WERI-Rb-1 (cell line): ENCODE data around the gene TAS1R2.
A peak's percentile ranks its signal among the peaks of the same experiment; 100 is the strongest.

Experiments used
- DNase-seq: peaks from one replicate; pipeline ENCODE4 v3.0.0-alpha.2; 2020
- H3K27ac ChIP-seq: fragments of 250-450 bp; sonication (Bioruptor Pico); 2 replicates; pipeline ENCODE4 v1.5.1; 2020; ENCODE audit warnings: mild to moderate bottlenecking, moderate library complexity
- H3K27me3 ChIP-seq: fragments of 250-450 bp; sonication (Bioruptor Pico); 2 replicates; pipeline ENCODE4 v1.5.1; 2021; ENCODE audit warnings: mild to moderate bottlenecking, low read depth, moderate library complexity; ENCODE audit not compliant: insufficient read depth, severe bottlenecking
- H3K36me3 ChIP-seq: fragments of 250-450 bp; sonication (Bioruptor Pico); 2 replicates; pipeline ENCODE4 v1.5.1; 2020; ENCODE audit warnings: mild to moderate bottlenecking, moderate library complexity
- H3K4me3 ChIP-seq: 2 replicates; pipeline ENCODE4 v1.5.1; 2011; ENCODE audit warnings: low read depth, mild to moderate bottlenecking, control low read depth, low read length
- H3K9me3 ChIP-seq: fragments of 250-450 bp; sonication (Bioruptor Pico); 2 replicates; pipeline ENCODE4 v1.5.1; 2021; ENCODE audit warnings: mild to moderate bottlenecking, moderate library complexity; ENCODE audit not compliant: severe bottlenecking
- CTCF ChIP-seq: IDR thresholded peaks from 2 replicates; pipeline ENCODE4 v1.5.1; 2011; ENCODE audit warnings: low read depth, mild to moderate bottlenecking, control low read depth, inconsistent platforms, low read length

The TAS1R2 gene

GRCh38 chr1:18859560-18859959 lies at the start of gene TAS1R2:
Gene TAS1R2 (minus strand): TSS chr1:18859660. CDS start chr1:18859660, 0 bp downstream.
- no peak for TF ChIP-seq CTCF
- Histone ChIP-seq H3K9me3 (no peaks in the 10 kb centered on the region), H3K36me3 (no peaks in the 10 kb centered on the region), H3K27me3 (no peaks in the 10 kb centered on the region), H3K4me3 (no peak within 1 kb of the TSS), H3K27ac (no peak within 1 kb of the TSS)
- DNase-seq: no peak

- Histone ChIP-seq H3K27me3 (no peaks in the 10 kb centered on the region), H3K9me3 (no peaks in the 10 kb centered on the region), H3K4me3 (no peak overlapping the region), H3K27ac (no peak overlapping the region; the same call in 1 of the 2 replicates), H3K36me3 (peaks cover 64% of the 10 kb centered on the region)
- no peak for DNase-seq
- TF ChIP-seq CTCF: no peak
These were observed 48.7 kb upstream of the TAS1R2 start for GRCh38 chr1:18907917-18908845.

- peaks cover 57% of the 10 kb centered on the region for H3K36me3 ChIP-seq
- no peaks in the 10 kb centered on the region for H3K9me3 ChIP-seq
- peak; percentile 59 for DNase-seq
- TF ChIP-seq CTCF: peak; percentile 71
- H3K4me3 ChIP-seq: no peak overlapping the region
- no peaks in the 10 kb centered on the region for H3K27me3 ChIP-seq
- H3K27ac ChIP-seq: peak overlapping the region; percentile 29
These were observed 47.8 kb upstream of the TAS1R2 start for GRCh38 chr1:18907021-18907916.

GRCh38 chr1:18903291-18903756 lies 43.9 kb upstream of the TAS1R2 start:
- H3K4me3 ChIP-seq: peak overlapping the region; percentile 89
- H3K27ac ChIP-seq: peak overlapping the region; percentile 97
- TF ChIP-seq CTCF: no peak
- H3K9me3 ChIP-seq: no peaks in the 10 kb centered on the region
- DNase-seq: no peak
- H3K36me3 ChIP-seq: peaks cover 21% of the 10 kb centered on the region
- no peaks in the 10 kb centered on the region for H3K27me3 ChIP-seq

GRCh38 chr1:18902523-18903290 lies 43.2 kb upstream of the TAS1R2 start, which contains the start of gene ALDH4A1:
Gene ALDH4A1 (minus strand): TSS chr1:18902555. CDS start chr1:18902523, 32 bp downstream.
- no peak for TF ChIP-seq CTCF
- Histone ChIP-seq H3K36me3 (peaks cover 15% of the 10 kb centered on the region), H3K27ac (peak within 1 kb of the TSS; percentile 97), H3K27me3 (no peaks in the 10 kb centered on the region), H3K9me3 (no peaks in the 10 kb centered on the region), H3K4me3 (peak within 1 kb of the TSS; percentile 89)
- peak; percentile 98 for DNase-seq
